NCI-H2227 (cell line): Measurements from ENCODE around the gene BAHD1.
A peak's percentile ranks its signal among the peaks of the same experiment; 100 is the strongest.

Source experiments
- DNase-seq: peaks from one replicate; lab custom pipeline; 2025; ENCODE audit not compliant: unreplicated experiment; lab: John Stamatoyannopoulos, UW

Gene BAHD1

GRCh38 chr15:40464595-40465185 lies 23.9 kb downstream of the BAHD1 start:
- no peak for DNase-seq

DNA sequence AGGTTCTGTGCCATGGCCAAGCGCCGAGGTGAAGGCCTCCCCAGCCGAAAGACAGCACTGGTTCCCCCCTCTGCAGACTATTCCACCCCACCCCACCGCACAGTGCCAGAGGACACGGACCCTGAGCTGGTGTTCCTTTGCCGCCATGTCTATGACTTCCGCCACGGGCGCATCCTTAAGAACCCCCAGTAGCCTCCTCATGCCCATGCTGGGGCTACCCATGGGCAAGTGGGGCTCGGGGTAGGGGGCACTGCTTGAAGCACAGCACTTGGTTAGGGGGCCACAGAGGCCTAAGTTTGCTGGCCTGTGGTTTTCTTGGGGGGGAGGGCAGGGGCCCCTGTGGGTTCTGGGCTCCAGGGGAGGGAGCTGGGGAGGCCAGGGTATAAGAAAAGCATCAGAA lies 25.2 kb downstream of the BAHD1 start:
- DNase-seq, result no peak

DNA sequence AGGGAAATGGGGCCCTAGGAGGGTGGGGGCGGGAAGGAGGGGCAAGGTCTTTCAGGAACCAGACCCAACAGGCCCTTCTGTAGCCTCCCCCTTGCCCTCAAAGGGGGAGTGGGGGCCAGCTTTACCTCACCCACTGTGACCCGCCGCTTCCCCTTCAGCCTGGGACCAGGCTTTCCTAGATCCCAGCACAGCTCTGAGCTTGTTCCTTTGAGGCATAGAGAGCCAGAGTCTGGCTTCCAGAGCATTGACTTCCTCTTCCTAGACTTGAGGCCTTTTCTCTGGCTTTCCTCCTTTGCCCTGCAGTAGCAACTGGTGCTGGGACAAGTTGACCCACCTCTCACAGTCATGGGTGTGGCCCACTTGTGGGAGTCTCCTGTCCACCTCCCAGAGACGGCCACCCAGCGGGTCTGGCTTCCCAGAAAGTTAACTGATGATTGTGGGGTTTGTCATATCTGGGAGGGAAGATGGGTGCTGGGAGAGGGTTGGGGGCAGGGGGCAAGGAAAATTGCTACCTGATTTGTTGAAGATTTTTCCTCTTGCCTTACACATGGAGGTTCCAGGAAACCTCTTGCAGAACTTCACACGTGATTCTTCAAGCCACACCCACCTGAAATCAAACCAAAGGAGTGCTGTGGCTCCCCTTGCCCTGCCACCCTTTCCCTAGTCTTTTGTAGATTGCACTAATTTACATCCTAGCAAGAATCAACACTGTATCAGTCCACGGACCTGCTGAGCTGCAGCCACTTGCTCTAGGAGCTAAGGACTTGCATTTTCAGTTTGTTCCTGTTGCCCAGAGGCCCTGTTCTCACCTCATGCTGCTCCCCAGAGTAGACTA lies 25.9 kb downstream of the BAHD1 start:
- DNase-seq, result no peak

GRCh38 chr15:40467261-40467615 lies 26.5 kb downstream of the BAHD1 start:
- no peak for DNase-seq

DNA sequence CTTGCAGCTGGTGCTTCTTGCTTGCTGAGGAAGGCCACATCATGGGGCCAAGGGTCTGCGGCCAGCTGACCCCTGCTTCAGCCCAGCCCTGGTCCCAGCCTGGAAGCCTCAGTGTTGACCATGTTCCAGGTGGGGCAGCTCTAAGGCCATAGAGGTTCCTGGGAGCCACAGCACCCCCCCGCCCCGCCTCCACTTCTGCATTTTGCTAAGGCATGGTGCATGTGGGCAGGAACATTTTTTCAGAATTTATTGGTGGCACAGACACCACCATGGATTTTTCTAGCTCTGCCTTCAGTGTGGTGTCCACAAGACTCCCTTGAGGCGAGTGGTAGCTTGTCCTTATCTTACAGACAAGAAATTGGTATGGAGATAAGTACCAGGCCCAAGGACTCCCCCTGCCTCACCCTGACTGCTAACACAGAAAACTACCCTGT lies 28.2 kb downstream of the BAHD1 start:
- no peak for DNase-seq

GRCh38 chr15:40469776-40470390 lies 29.1 kb downstream of the BAHD1 start:
- DNase-seq, result no peak

DNA sequence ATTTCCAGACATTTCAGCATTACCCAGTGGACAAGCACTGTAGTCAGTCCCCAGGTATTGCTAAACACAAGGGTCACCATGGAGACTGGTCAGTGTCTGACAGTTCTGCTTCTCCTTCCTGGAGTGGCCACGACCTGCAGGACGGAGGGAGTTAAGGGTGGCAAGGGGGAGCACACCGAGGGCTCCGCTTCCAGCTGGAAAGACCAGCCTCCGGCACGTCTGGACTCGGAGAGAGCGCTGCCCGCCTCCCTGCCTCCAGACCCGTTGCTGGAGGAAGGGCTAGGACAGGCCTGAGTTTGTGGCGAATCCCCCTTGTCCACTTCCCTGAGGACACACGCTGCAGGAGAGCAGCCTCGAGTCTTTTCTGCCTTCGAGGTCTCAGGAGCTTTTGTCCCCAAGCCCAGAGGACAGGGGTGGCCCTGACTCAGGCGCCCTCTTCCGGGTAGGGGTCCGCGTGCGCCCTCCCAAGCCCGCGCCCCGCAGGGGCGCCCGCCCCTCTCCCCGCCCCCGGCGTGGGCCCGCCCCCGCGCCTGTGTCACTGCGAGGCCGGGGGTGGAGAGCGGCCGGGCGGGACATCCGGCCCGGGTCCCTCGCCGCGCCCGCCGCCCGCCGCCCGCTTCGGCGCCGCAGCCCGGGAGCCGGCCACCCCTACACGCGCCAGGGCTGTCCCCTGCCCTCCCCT lies 29.8 kb downstream of the BAHD1 start, which contains the start of gene CHST14:
CHST14 (plus strand) TSS at position 562 of the 682 bp plus-strand sequence. CDS start 230 bp downstream, outside the sequence.
- peak; percentile 72 for DNase-seq

DNA sequence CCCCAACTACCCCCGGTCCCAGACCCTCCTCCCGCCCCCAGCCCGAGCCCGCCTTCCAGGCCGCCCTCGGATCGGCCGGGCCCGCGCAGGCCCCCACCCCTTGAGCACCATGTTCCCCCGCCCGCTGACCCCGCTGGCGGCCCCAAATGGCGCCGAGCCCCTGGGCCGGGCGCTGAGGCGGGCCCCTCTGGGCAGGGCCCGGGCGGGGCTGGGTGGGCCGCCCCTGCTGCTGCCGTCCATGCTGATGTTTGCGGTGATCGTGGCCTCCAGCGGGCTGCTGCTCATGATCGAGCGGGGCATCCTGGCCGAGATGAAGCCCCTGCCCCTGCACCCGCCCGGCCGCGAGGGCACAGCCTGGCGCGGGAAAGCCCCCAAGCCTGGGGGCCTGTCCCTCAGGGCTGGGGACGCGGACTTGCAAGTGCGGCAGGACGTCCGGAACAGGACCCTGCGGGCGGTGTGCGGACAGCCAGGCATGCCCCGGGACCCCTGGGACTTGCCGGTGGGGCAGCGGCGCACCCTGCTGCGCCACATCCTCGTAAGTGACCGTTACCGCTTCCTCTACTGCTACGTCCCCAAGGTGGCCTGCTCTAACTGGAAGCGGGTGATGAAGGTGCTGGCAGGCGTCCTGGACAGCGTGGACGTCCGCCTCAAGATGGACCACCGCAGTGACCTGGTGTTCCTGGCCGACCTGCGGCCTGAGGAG lies 30.5 kb downstream of the BAHD1 start:
- DNase-seq, result peak; percentile 48

GRCh38 chr15:40471808-40472150 lies 31.0 kb downstream of the BAHD1 start:
- DNase-seq, result no peak

DNA sequence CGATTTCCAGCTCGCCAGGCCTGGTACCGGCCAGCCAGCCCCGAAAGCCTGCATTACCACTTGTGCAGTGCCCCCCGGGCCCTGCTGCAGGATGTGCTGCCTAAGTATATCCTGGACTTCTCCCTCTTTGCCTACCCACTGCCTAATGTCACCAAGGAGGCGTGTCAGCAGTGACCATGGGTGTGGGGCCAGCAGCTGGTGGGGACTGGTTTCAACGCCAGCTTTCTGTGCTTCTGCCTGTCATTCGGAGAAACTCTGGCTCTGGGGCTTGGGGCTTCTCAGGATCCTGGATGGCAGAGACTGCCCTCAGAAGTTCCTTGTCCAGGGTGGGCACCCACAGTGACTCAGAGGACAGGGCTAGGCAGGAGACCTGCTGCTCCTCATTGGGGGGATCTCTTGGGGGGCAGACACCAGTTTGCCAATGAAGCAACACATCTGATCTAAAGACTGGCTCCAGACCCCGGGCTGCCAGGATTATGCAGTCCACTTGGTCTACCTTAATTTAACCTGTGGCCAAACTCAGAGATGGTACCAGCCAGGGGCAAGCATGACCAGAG lies 31.5 kb downstream of the BAHD1 start:
- DNase-seq, result no peak

DNA sequence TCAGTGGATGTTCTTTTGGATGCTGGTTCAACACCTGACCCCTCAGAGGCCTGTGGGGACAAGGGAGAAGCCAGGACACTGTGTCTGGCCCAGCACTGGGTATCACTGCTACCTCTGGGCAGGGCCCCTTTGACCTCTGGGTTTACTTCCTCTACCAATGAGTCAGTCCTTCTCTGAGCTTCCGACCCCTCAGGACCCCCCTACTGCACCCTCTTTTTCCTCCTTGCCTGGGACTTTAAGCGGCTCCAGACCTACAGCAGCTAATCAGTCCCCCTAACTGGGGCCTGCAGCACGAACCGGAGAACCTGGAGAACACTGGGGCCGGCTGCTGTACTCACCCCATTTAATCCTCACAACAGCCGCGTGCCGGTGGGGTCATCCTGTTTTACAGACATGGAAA lies 33.8 kb downstream of the BAHD1 start:
- no peak for DNase-seq

- no peak for DNase-seq
Measured at GRCh38 chr15:40477642-40478327, 37.0 kb downstream of the BAHD1 start.

DNA sequence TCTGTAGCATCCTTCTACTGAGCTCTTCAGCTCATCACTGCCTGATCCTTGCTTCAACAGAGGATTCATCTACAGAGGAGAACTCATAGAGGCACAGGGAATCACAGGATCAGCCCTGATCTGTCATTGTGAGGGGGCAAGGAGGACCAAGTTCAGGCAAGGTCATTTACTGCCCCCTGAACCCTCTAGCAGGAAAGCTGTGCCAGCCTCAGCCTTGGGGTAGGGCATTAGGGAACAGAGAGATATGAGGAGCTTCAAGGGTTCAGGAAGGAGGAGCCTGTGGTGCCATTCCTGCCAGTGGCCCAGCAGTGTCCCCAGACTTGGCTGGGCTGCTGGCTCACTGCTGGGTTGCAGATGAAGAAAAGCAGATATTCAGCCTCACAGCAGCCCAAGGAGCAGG lies 38.3 kb downstream of the BAHD1 start:
- no peak for DNase-seq

DNA sequence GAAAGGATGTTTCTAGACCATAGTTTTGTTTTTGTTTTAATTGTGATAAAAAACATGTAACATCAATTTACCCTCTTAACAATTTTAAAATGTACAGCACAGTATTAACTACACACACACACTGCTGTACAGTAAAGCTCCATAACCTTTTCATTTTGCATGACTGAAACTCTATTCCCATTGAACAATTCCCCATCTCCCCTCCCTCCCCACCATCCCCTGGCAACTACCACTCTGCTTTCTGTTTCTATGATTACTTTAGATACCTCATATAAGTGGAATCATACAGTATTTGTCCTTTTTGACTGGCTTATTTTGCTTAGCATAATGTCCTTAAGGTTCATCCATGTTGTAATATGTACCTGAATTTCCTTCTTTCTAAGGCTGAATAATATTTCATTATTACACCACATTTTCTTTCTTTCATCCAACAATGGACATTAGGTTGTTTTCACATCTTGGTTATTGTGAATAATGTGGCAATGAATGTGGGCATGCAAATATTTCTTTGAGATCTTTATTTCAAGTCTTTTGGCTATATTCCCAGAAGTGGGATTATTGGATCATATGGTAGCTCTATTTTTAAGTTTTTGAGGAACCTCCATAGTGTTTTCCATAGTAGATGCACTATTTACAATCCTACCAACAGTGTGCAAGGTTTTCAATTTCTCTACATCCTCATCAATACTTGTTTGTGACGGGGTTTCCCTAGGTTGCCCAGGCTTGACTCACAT lies 40.8 kb downstream of the BAHD1 start:
- no peak for DNase-seq

GRCh38 chr15:40483919-40484318 lies 43.2 kb downstream of the BAHD1 start:
- DNase-seq, result no peak

- DNase-seq, result no peak
Measured at GRCh38 chr15:40486066-40486770, 45.5 kb downstream of the BAHD1 start.

DNA sequence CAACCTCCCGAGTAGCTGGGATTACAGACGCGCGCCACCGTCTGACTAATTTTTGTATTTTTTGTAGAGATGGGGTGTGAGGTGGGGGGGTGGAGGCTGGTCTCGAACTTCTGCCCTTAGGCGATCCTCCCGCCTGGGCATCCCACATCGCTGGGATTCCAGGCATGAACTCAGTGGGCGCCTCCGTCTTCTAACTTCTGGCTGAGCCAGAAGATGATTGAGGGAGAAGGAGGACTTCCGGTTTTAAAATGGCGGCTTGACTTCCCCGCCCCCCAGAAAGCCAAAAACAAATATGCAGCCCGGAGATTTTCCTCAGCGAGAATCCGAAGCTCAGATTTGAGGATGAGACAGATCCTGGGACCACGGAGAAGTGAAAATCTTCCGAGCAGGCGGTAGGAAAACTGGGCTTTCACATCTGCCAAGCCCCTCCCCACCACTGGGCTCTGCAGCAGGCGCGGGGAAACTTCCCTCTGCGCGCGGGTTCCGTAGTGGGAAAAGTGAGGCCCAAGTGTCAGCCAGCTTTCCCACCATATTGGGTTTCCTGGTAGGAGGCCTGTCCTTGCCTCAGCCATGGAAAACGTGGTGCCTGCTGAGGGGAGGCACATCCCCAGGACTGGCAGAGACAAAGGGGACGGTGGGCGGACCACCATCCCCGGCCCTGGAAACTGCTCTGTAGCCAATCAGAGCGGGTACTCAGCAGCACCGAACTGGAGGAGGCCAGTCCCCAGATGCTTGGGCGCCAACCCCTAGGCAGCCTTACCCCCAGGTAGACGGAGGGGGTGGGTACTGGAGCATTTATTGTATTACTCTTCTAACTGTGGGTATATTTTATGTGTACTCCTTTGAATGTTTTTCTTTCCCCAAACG lies 47.3 kb downstream of the BAHD1 start:
- DNase-seq, result no peak
